MM.1S (cell line): Measurements from ENCODE around the gene SEC31B.
A peak's percentile ranks its signal among the peaks of the same experiment; 100 is the strongest.

ENCODE experiments used
- DNase-seq: peaks from one replicate; pipeline ENCODE4 v3.0.0-alpha.2; 2015
- H2AFZ ChIP-seq: fragments of 300-600 bp; sonication (generic); 2 replicates; pipeline ENCODE4 v1.6.0; 2016; ENCODE audit warnings: antibody characterized with exemption, low read length
- H3F3A ChIP-seq: fragments of 300-600 bp; sonication (generic); 2 replicates; pipeline ENCODE4 v1.6.1; 2016; ENCODE audit warnings: mild to moderate bottlenecking, antibody characterized with exemption, low read length, moderate library complexity, mixed read lengths; ENCODE audit not compliant: insufficient read depth
- H3K27ac ChIP-seq: fragments of 300-600 bp; sonication (generic); 2 replicates; pipeline ENCODE4 v1.5.1; 2016; ENCODE audit warnings: mild to moderate bottlenecking, low read length
- H3K27me3 ChIP-seq: fragments of 300-600 bp; sonication (generic); replicated peaks from 2 replicates; pipeline ENCODE4 v1.6.0; 2016; ENCODE audit warnings: low read length; ENCODE audit not compliant: insufficient read depth
- H3K36me3 ChIP-seq: fragments of 300-600 bp; sonication (generic); replicated peaks from 2 replicates; pipeline ENCODE4 v1.6.1; 2016; ENCODE audit warnings: mild to moderate bottlenecking, low read length, mixed read lengths; ENCODE audit not compliant: insufficient read depth
- H3K4me1 ChIP-seq: fragments of 300-600 bp; sonication (generic); 2 replicates; pipeline ENCODE4 v1.6.1; 2016; ENCODE audit warnings: low read length, mixed read lengths
- H3K4me2 ChIP-seq: fragments of 300-600 bp; sonication (generic); 2 replicates; pipeline ENCODE4 v1.6.0; 2016; ENCODE audit warnings: low read depth, low read length
- H3K4me3 ChIP-seq: fragments of 300-600 bp; sonication (generic); 2 replicates; pipeline ENCODE4 v1.5.1; 2016; ENCODE audit warnings: low read length, mixed read lengths
- H3K79me2 ChIP-seq: fragments of 300-600 bp; sonication (generic); 2 replicates; pipeline ENCODE4 v1.6.1; 2016; ENCODE audit warnings: mixed run types, low read length, mixed read lengths
- H3K9ac ChIP-seq: fragments of 300-600 bp; sonication (generic); 2 replicates; pipeline ENCODE4 v1.6.1; 2016; ENCODE audit warnings: low read length, mixed read lengths
- H3K9me2 ChIP-seq: fragments of 300-600 bp; sonication (generic); replicated peaks from 2 replicates; pipeline ENCODE4 v1.6.1; 2016; ENCODE audit warnings: mild to moderate bottlenecking, low read length, mixed read lengths; ENCODE audit not compliant: insufficient read depth
- H3K9me3 ChIP-seq: fragments of 300-600 bp; sonication (generic); replicated peaks from 2 replicates; pipeline ENCODE4 v1.6.1; 2016; ENCODE audit warnings: mild to moderate bottlenecking, low read length, mixed read lengths; ENCODE audit not compliant: insufficient read depth
- H4K20me1 ChIP-seq: fragments of 300-600 bp; sonication (generic); 2 replicates; pipeline ENCODE4 v1.6.1; 2016; ENCODE audit warnings: mild to moderate bottlenecking, low read length, moderate library complexity, mixed read lengths; ENCODE audit not compliant: insufficient read depth
- CTCF ChIP-seq: fragments of 300-600 bp; sonication (generic); IDR thresholded peaks from 2 replicates; pipeline ENCODE4 v1.5.1; 2016; ENCODE audit warnings: antibody characterized with exemption, low read length, mixed read lengths
- EZH2 ChIP-seq: fragments of 300-600 bp; sonication (generic); optimal IDR thresholded peaks from 2 replicates; pipeline ENCODE3; 2017; ENCODE audit warnings: low read depth, mild to moderate bottlenecking, antibody characterized with exemption, low read length, mixed read lengths
- EZH2phosphoT487 ChIP-seq: fragments of 300-600 bp; sonication (generic); IDR thresholded peaks from 2 replicates; pipeline ENCODE4 v1.6.1; 2018; ENCODE audit warnings: antibody characterized with exemption, low read length

The SEC31B gene

GRCh38 chr10:100535715-100536353 is 16.2 kb upstream of the SEC31B start, which contains the start of gene HIF1AN:
HIF1AN (plus strand) TSS chr10:100535943; CDS start chr10:100535959, 16 bp downstream.
- peak within 1 kb of the TSS; percentile 88 for H3K4me3 ChIP-seq
- no peaks in the 10 kb centered on the region for H3K9me2 ChIP-seq
- H3K9ac ChIP-seq, result peak within 1 kb of the TSS; percentile 63
- peak within 1 kb of the TSS; percentile 74 for H3K4me2 ChIP-seq
- peak within 1 kb of the TSS; percentile 85 for H2AFZ ChIP-seq
- peaks cover 31% of the 10 kb centered on the region for H3K79me2 ChIP-seq
- no peak for TF ChIP-seq EZH2phosphoT487
- TF ChIP-seq CTCF, result peak; percentile 87
- TF ChIP-seq EZH2, result no peak
- H3K4me1 ChIP-seq, result peaks cover 36% of the 10 kb centered on the region
- peaks cover 13% of the 10 kb centered on the region for H3F3A ChIP-seq
- H3K36me3 ChIP-seq, result no peaks in the 10 kb centered on the region
- H3K27ac ChIP-seq, result no peak within 1 kb of the TSS
- H3K27me3 ChIP-seq, result no peaks in the 10 kb centered on the region
- H3K9me3 ChIP-seq, result no peaks in the 10 kb centered on the region
- DNase-seq, result peak; percentile 98
- H4K20me1 ChIP-seq, result no peaks in the 10 kb centered on the region

- Histone ChIP-seq H3K4me1 (peaks cover 38% of the 10 kb centered on the region), H3K9ac (no peak overlapping the region; the same call in 1 of the 2 replicates), H2AFZ (peak overlapping the region; percentile 56), H3K79me2 (peaks cover 31% of the 10 kb centered on the region), H3K9me2 (no peaks in the 10 kb centered on the region), H3K4me2 (peak overlapping the region; percentile 38), H4K20me1 (no peaks in the 10 kb centered on the region), H3F3A (peaks cover 13% of the 10 kb centered on the region), H3K27me3 (no peaks in the 10 kb centered on the region), H3K36me3 (no peaks in the 10 kb centered on the region), H3K27ac (no peak overlapping the region), H3K9me3 (no peaks in the 10 kb centered on the region), H3K4me3 (peak overlapping the region; percentile 88; the same call in 1 of the 2 replicates)
- TF ChIP-seq EZH2 (no peak), EZH2phosphoT487 (no peak)
- DNase-seq, result no peak
Measured at GRCh38 chr10:100535338-100535714, 15.7 kb upstream of the SEC31B start.

- no peaks in the 10 kb centered on the region for H4K20me1 ChIP-seq
- peak overlapping the region; percentile 56; the same call in 1 of the 2 replicates for H2AFZ ChIP-seq
- H3K27me3 ChIP-seq, result no peaks in the 10 kb centered on the region
- DNase-seq, result peak; percentile 29
- peaks cover 19% of the 10 kb centered on the region for H3F3A ChIP-seq
- H3K79me2 ChIP-seq, result peaks cover 36% of the 10 kb centered on the region
- no peak for TF ChIP-seq EZH2phosphoT487
- no peak for TF ChIP-seq CTCF
- TF ChIP-seq EZH2, result no peak
- no peak overlapping the region for H3K4me3 ChIP-seq
- peak overlapping the region; percentile 38; the same call in 1 of the 2 replicates for H3K4me2 ChIP-seq
- peaks cover 44% of the 10 kb centered on the region for H3K4me1 ChIP-seq
- no peaks in the 10 kb centered on the region for H3K9me2 ChIP-seq
- H3K9ac ChIP-seq, result no peak overlapping the region
- no peak overlapping the region for H3K27ac ChIP-seq
- no peaks in the 10 kb centered on the region for H3K36me3 ChIP-seq
- no peaks in the 10 kb centered on the region for H3K9me3 ChIP-seq
Measured at GRCh38 chr10:100534726-100535125, 15.1 kb upstream of the SEC31B start.

- Histone ChIP-seq H3F3A (peaks cover 19% of the 10 kb centered on the region), H2AFZ (no peak overlapping the region), H3K9me2 (no peaks in the 10 kb centered on the region), H3K36me3 (peaks cover 1% of the 10 kb centered on the region; the same call in 1 of the 2 replicates), H3K9ac (no peak overlapping the region), H3K4me1 (peaks cover 47% of the 10 kb centered on the region), H3K4me2 (peak overlapping the region; percentile 42; the same call in 1 of the 2 replicates), H3K27ac (peak overlapping the region; percentile 75), H4K20me1 (no peaks in the 10 kb centered on the region), H3K9me3 (no peaks in the 10 kb centered on the region), H3K27me3 (no peaks in the 10 kb centered on the region), H3K79me2 (peaks cover 44% of the 10 kb centered on the region), H3K4me3 (0 out of 2 replicates have a peak overlapping the region, but pooled peaks have one; percentile 1)
- peak; percentile 88 for DNase-seq
- no peak for TF ChIP-seq EZH2phosphoT487
- no peak for TF ChIP-seq EZH2
- TF ChIP-seq CTCF, result no peak
Measured at GRCh38 chr10:100531761-100532160, 12.1 kb upstream of the SEC31B start.
